GM23248 (cell line): ENCODE results near the gene PSPH. TPM values are rescaled to one million over a fixed set of nuclear protein-coding genes. Genes with fewer than 3 reads are reported as not detected.

Experiments
- DNase-seq: peaks from one replicate; pipeline ENCODE4 v3.0.0-alpha.2; 2015
- H2AFZ ChIP-seq: fragments of 200-600 bp; sonication (generic); 2 replicates; pipeline ENCODE4 v1.6.1; 2016; ENCODE audit warnings: antibody characterized with exemption
- H3F3A ChIP-seq: fragments of 200-600 bp; sonication (generic); 2 replicates; pipeline ENCODE4 v1.6.1; 2016; ENCODE audit warnings: mild to moderate bottlenecking, antibody characterized with exemption, mixed run types; ENCODE audit not compliant: insufficient read depth
- H3K27ac ChIP-seq: fragments of 200-600 bp; sonication (generic); 2 replicates; pipeline ENCODE4 v1.5.1; 2016; ENCODE audit warnings: mild to moderate bottlenecking
- H3K27me3 ChIP-seq: fragments of 200-600 bp; sonication (generic); replicated peaks from 2 replicates; pipeline ENCODE4 v1.6.1; 2016; ENCODE audit warnings: mild to moderate bottlenecking; ENCODE audit not compliant: insufficient read depth
- H3K36me3 ChIP-seq: fragments of 200-600 bp; sonication (generic); 2 replicates; pipeline ENCODE4 v1.6.1; 2016; ENCODE audit warnings: low read depth, mild to moderate bottlenecking
- H3K4me1 ChIP-seq: fragments of 200-600 bp; sonication (generic); 2 replicates; pipeline ENCODE4 v1.6.1; 2016; ENCODE audit warnings: mild to moderate bottlenecking; ENCODE audit not compliant: insufficient read depth
- H3K4me2 ChIP-seq: fragments of 200-600 bp; sonication (generic); one replicate; pipeline ENCODE4 v1.6.1; 2016; ENCODE audit warnings: mild to moderate bottlenecking; ENCODE audit not compliant: unreplicated experiment
- H3K4me3 ChIP-seq: fragments of 200-600 bp; sonication (generic); 2 replicates; pipeline ENCODE4 v1.5.1; 2016; ENCODE audit warnings: mild to moderate bottlenecking
- H3K79me2 ChIP-seq: fragments of 200-600 bp; sonication (generic); 2 replicates; pipeline ENCODE4 v1.6.1; 2016; ENCODE audit warnings: mild to moderate bottlenecking; ENCODE audit not compliant: insufficient read depth
- H3K9ac ChIP-seq: fragments of 200-600 bp; sonication (generic); 2 replicates; pipeline ENCODE4 v1.6.1; 2016; ENCODE audit warnings: mild to moderate bottlenecking
- H3K9me2 ChIP-seq: fragments of 200-600 bp; sonication (generic); 2 replicates; pipeline ENCODE4 v1.6.1; 2016; ENCODE audit warnings: mixed run types, mild to moderate bottlenecking, moderate library complexity; ENCODE audit not compliant: insufficient read depth
- H3K9me3 ChIP-seq: fragments of 200-600 bp; sonication (generic); one replicate; pipeline ENCODE4 v1.6.1; 2017; ENCODE audit warnings: low read depth
- H4K20me1 ChIP-seq: fragments of 200-600 bp; sonication (generic); 2 replicates; pipeline ENCODE4 v1.6.0; 2016; ENCODE audit not compliant: insufficient read depth
- EZH2 ChIP-seq: fragments of 200-600 bp; sonication (generic); IDR thresholded peaks from 2 replicates; pipeline ENCODE4 v1.6.1; 2018; ENCODE audit warnings: antibody characterized with exemption, mild to moderate bottlenecking; ENCODE audit not compliant: insufficient read depth, poor library complexity, severe bottlenecking
- EZH2phosphoT487 ChIP-seq: fragments of 200-600 bp; sonication (generic); IDR thresholded peaks from 2 replicates; pipeline ENCODE4 v1.6.1; 2018; ENCODE audit warnings: antibody characterized with exemption, moderate library complexity, mild to moderate bottlenecking, low read depth; ENCODE audit not compliant: insufficient read depth
- WGBS, 2 experiments: methylation state at CpG; one replicate each; pipeline ENCODE4 v1.1.6; 2015 to 2017; ENCODE audit warnings: low lambda C conversion rate in 2 of 2, low coverage in 1 of 2; ENCODE audit errors: missing lambda C conversion rate in 2 of 2; 5-methylcytosine and 5-hydroxymethylcytosine counted together
- in situ Hi-C: fragments of 300-500 bp; cut with MboI; formaldehyde crosslinking; loops from 2 replicates; pipeline ENCODE4 v1.15.0; 2020
- polyA plus RNA-seq: library from polyadenylated mRNA; unstranded; fragments of >200 nt; fragmentation: Nextera tagmentation; extraction: Ambion mirVana; gene quantifications from 2 replicates; pipeline ENCODE4 v1.2.1, GENCODE V29; 2016
- total RNA-seq: library from RNA; depleted of rRNA; stranded (reverse); fragments of >200 nt; shearing (Covaris generic); gene quantifications from 2 replicates; pipeline ENCODE4 v1.2.3, GENCODE V29; 2014

The PSPH gene
- total and polyA plus RNA-seq, 2 experiments from 2014 or later: 34.5 to 68.6 TPM

- Histone ChIP-seq H3K27me3 (no peaks in the 10 kb centered on the region), H3K4me2 (peak overlapping the region; percentile 69), H3K4me3 (peak overlapping the region; percentile 72), H4K20me1 (no peaks in the 10 kb centered on the region), H3K9me2 (no peaks in the 10 kb centered on the region), H2AFZ (no peak overlapping the region), H3F3A (0 out of 2 replicates have a peak, but pooled peaks cover 9% of the 10 kb centered on the region), H3K9ac (peak overlapping the region; percentile 81), H3K79me2 (peaks cover 28% of the 10 kb centered on the region), H3K4me1 (peaks cover 18% of the 10 kb centered on the region; the same call in 1 of the 2 replicates), H3K27ac (peak overlapping the region; percentile 64), H3K9me3 (no peaks in the 10 kb centered on the region), H3K36me3 (no peaks in the 10 kb centered on the region)
- WGBS, 2 experiments: 43 to 44% methylated on average over 13 of the region's 13 CpGs
- in situ Hi-C loops: loop anchor here (25.0 kb wide), 1 partner anchor 329 kb away; no protein-coding TSS in a partner anchor
- TF ChIP-seq EZH2phosphoT487: no peak
- TF ChIP-seq EZH2: no peak
- DNase-seq: peak; percentile 79
Measured at GRCh38 chr7:55965805-55966421, 85.3 kb downstream of the PSPH start.

- H3K4me1 ChIP-seq: peaks cover 18% of the 10 kb centered on the region; the same call in 1 of the 2 replicates
- in situ Hi-C loops: loop anchor here (25.0 kb wide), 1 partner anchor 328 kb away; no protein-coding TSS in a partner anchor
- H3K79me2 ChIP-seq: peaks cover 24% of the 10 kb centered on the region
Measured at GRCh38 chr7:55965100-55965470, 86.2 kb downstream of the PSPH start.

GRCh38 chr7:55964261-55965099, 86.8 kb downstream of the PSPH start, which contains the start of gene NIPSNAP2:
Gene NIPSNAP2 (plus strand): TSS chr7:55964585. CDS start chr7:55964610, 25 bp downstream.
- Histone ChIP-seq H3K36me3 (no peaks in the 10 kb centered on the region), H3K79me2 (peaks cover 24% of the 10 kb centered on the region), H3K4me1 (peaks cover 18% of the 10 kb centered on the region; the same call in 1 of the 2 replicates), H3K9me2 (no peaks in the 10 kb centered on the region), H3K4me2 (peak within 1 kb of the TSS; percentile 69), H3F3A (0 out of 2 replicates have a peak, but pooled peaks cover 9% of the 10 kb centered on the region), H3K27me3 (no peaks in the 10 kb centered on the region), H3K27ac (peak within 1 kb of the TSS; percentile 64), H2AFZ (peak within 1 kb of the TSS; percentile 73), H3K4me3 (peak within 1 kb of the TSS; percentile 72), H3K9me3 (no peaks in the 10 kb centered on the region), H4K20me1 (no peaks in the 10 kb centered on the region), H3K9ac (peak within 1 kb of the TSS; percentile 81)
- peak; percentile 79 for DNase-seq
- 1 to 2% methylated on average over 48 to 55 of the region's 105 CpGs for WGBS, 2 experiments
- TF ChIP-seq EZH2: no peak
- no peak for TF ChIP-seq EZH2phosphoT487
- in situ Hi-C loops: loop anchor here (25.0 kb wide), 1 partner anchor 327 kb away; no protein-coding TSS in a partner anchor

More at GRCh38 chr7:55965100-55965470, 86.2 kb downstream of the PSPH start:
- Histone ChIP-seq H3F3A (0 out of 2 replicates have a peak, but pooled peaks cover 9% of the 10 kb centered on the region), H3K27ac (peak overlapping the region; percentile 64), H4K20me1 (no peaks in the 10 kb centered on the region), H2AFZ (peak overlapping the region; percentile 71), H3K9me3 (no peaks in the 10 kb centered on the region), H3K27me3 (no peaks in the 10 kb centered on the region), H3K9me2 (no peaks in the 10 kb centered on the region), H3K4me3 (peak overlapping the region; percentile 72), H3K4me2 (peak overlapping the region; percentile 69), H3K9ac (peak overlapping the region; percentile 81), H3K36me3 (no peaks in the 10 kb centered on the region)
- WGBS, 2 experiments: 3 to 5% methylated on average over 14 of the region's 14 CpGs
- no peak for TF ChIP-seq EZH2phosphoT487
- no peak for TF ChIP-seq EZH2
- peak; percentile 75 for DNase-seq

- 57 to 64% methylated on average over 15 of the region's 15 CpGs for WGBS, 2 experiments
Measured at GRCh38 chr7:55963584-55964168, 87.6 kb downstream of the PSPH start.

More at GRCh38 chr7:55963584-55964168, 87.6 kb downstream of the PSPH start:
- Histone ChIP-seq H3F3A (0 out of 2 replicates have a peak, but pooled peaks cover 9% of the 10 kb centered on the region), H3K79me2 (peaks cover 21% of the 10 kb centered on the region), H3K9me2 (no peaks in the 10 kb centered on the region), H3K9ac (peak overlapping the region; percentile 65), H3K27ac (peak overlapping the region; percentile 38), H3K36me3 (no peaks in the 10 kb centered on the region), H3K4me2 (peak overlapping the region; percentile 69), H3K9me3 (no peaks in the 10 kb centered on the region), H3K4me3 (peak overlapping the region; percentile 72), H3K4me1 (peaks cover 18% of the 10 kb centered on the region; the same call in 1 of the 2 replicates), H2AFZ (peak overlapping the region; percentile 73), H3K27me3 (no peaks in the 10 kb centered on the region), H4K20me1 (no peaks in the 10 kb centered on the region)
- TF ChIP-seq EZH2phosphoT487: no peak
- TF ChIP-seq EZH2: no peak
- in situ Hi-C loops: loop anchor here (25.0 kb wide), 1 partner anchor 326 kb away; no protein-coding TSS in a partner anchor
- DNase-seq: no peak
